ENCODE results near the gene ERG28. TPM values are rescaled to one million over a fixed set of nuclear protein-coding genes. Genes with fewer than 3 reads are reported as not detected.
A peak's percentile ranks its signal among the peaks of the same experiment; 100 is the strongest.

The ERG28 gene
- total and polyA plus RNA-seq, 2 of the 13 experiments (the other 11 are each of a cell fraction or from before 2014, with no cell fraction given): 27.3 to 32.3 TPM

DNA sequence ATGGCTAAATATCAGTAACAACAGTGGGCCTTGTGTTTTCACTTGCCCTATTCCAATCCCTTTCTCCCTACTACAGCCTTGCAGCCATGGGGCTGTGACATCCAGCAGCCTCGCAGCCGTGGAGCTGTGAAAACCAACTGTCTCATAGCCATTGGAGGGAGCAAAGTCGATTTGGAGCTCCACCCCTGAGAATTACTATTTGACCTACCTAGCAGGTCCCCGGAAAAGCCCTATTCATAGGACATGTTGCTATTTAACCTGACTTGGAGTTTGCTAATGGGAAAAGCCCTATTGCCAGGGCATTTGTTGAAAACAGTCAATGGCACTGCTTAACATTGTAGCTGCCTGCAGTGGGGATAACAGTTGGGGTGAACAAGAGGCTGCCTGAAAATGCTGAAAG, 33.3 kb downstream of the ERG28 start:
- peaks cover 75% of the 10 kb centered on the region for H3K4me1 ChIP-seq (ENCODE audit: insufficient read depth, low read length)
- intact Hi-C loops (cut with micrococcal nuclease; ENCODE audit: unreplicated experiment) (loop anchor here (2.0 kb wide), 1 partner anchor 21 kb away; no protein-coding TSS in a partner anchor), in situ Hi-C loops (cut with HindIII; ENCODE audit: extremely low pct_ligation_motif_present, low pct_unique_long_range_greater_than_20kb) (no loop called here)
- H2AFZ ChIP-seq (ENCODE audit: low read length): no peak overlapping the region
- no peaks in the 10 kb centered on the region; a peak in 1 of 5 replicates for H3K36me3 ChIP-seq (replicated peaks in 1 of 2; ENCODE audit: control insufficient read depth in 1 of 2, insufficient read depth in 2 of 2, low read length in 2 of 2)
- no TSS peak for BruUV-seq (replicated peaks)
- DNase-seq (ENCODE audit: low spot score) (peak; percentile 83), FAIRE-seq (peak; percentile 85), ATAC-seq (peak; percentile 96)
- ChIA-PET POLR2A (interaction anchor here (0.6 to 6.1 kb wide), 5 partner anchors 10 to 34 kb away, joined by 3 to 47 read pairs (median 3); partner anchors contain the start of genes ERG28 and TTLL5), CTCF (ENCODE audit: low intra/inter-chr PET ratio, low total read pairs) (no interaction called here)
- H3K9ac ChIP-seq (ENCODE audit: insufficient read depth, low read depth, low read length): no peak overlapping the region; the same call in 1 of the 2 replicates
- H3K4me2 ChIP-seq (ENCODE audit: low read depth, low read length): peak overlapping the region; percentile 37
- no peak overlapping the region; a peak in 1 of 6 replicates for H3K4me3 ChIP-seq (replicated peaks in 1 of 3; ENCODE audit: insufficient read depth in 1 of 3, low read depth in 2 of 3, low read length in 3 of 3)
- peak overlapping the region; percentile 48 for H3K27ac ChIP-seq (ENCODE audit: extremely low read length, insufficient read depth, low read length)
- no peaks in the 10 kb centered on the region for H3K79me2 ChIP-seq (ENCODE audit: insufficient read depth, low read length)
- no peaks in the 10 kb centered on the region for H3K9me3 ChIP-seq (ENCODE audit: low read length)
- H3K27me3 ChIP-seq (ENCODE audit: control insufficient read depth in 1 of 2, insufficient read depth in 2 of 2, low read length in 2 of 2): no peaks in the 10 kb centered on the region
- H4K20me1 ChIP-seq (ENCODE audit: insufficient read depth, low read length): no peaks in the 10 kb centered on the region
- WGBS (ENCODE audit: low lambda C conversion rate): 0% methylated on average over 4 of the region's 4 CpGs
- TF ChIP-seq ZNF274 (CRISPR knock-in tag; IDR thresholded peaks at IDR 0.05) (no peak), DMAP1 (CRISPR knock-in tag; IDR thresholded peaks at IDR 0.05) (no peak), REPIN1 (CRISPR knock-in tag; IDR thresholded peaks at IDR 0.05; ENCODE audit: borderline replicate concordance, low read depth) (no peak), ZNF136 (CRISPR knock-in tag; IDR thresholded peaks at IDR 0.05; ENCODE audit: low read depth) (no peak), HOXA9 (CRISPR knock-in tag; IDR thresholded peaks at IDR 0.05; ENCODE audit: borderline replicate concordance) (no peak), ZNF570 (CRISPR knock-in tag; IDR thresholded peaks at IDR 0.05; ENCODE audit: borderline replicate concordance) (no peak), NONO (IDR thresholded peaks at IDR 0.05) (no peak), NONO (CRISPR knock-in tag; conservative IDR thresholded peaks at IDR 0.05) (no peak), WIZ (CRISPR knock-in tag; IDR thresholded peaks at IDR 0.05) (no peak), ELF4 (CRISPR knock-in tag; IDR thresholded peaks at IDR 0.05; ENCODE audit: borderline replicate concordance) (no peak), SP5 (CRISPR knock-in tag; IDR thresholded peaks at IDR 0.05; ENCODE audit: borderline replicate concordance, low read depth) (peak; percentile 81), MAFG (CRISPR knock-in tag; IDR thresholded peaks at IDR 0.05) (no peak)
- TF ChIP-seq, protein P1, sequence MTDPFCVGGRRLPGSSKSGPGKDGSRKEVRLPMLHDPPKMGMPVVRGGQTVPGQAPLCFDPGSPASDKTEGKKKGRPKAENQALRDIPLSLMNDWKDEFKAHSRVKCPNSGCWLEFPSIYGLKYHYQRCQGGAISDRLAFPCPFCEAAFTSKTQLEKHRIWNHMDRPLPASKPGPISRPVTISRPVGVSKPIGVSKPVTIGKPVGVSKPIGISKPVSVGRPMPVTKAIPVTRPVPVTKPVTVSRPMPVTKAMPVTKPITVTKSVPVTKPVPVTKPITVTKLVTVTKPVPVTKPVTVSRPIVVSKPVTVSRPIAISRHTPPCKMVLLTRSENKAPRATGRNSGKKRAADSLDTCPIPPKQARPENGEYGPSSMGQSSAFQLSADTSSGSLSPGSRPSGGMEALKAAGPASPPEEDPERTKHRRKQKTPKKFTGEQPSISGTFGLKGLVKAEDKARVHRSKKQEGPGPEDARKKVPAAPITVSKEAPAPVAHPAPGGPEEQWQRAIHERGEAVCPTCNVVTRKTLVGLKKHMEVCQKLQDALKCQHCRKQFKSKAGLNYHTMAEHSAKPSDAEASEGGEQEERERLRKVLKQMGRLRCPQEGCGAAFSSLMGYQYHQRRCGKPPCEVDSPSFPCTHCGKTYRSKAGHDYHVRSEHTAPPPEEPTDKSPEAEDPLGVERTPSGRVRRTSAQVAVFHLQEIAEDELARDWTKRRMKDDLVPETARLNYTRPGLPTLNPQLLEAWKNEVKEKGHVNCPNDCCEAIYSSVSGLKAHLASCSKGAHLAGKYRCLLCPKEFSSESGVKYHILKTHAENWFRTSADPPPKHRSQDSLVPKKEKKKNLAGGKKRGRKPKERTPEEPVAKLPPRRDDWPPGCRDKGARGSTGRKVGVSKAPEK (CRISPR knock-in tag; IDR thresholded peaks at IDR 0.05; ENCODE audit: borderline replicate concordance): no peak
- TF ChIP-seq, protein P2, sequence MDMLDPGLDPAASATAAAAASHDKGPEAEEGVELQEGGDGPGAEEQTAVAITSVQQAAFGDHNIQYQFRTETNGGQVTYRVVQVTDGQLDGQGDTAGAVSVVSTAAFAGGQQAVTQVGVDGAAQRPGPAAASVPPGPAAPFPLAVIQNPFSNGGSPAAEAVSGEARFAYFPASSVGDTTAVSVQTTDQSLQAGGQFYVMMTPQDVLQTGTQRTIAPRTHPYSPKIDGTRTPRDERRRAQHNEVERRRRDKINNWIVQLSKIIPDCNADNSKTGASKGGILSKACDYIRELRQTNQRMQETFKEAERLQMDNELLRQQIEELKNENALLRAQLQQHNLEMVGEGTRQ (IDR thresholded peaks at IDR 0.05; ENCODE audit: low read depth, low read length): no peak
- TF ChIP-seq, protein P2 (CRISPR knock-in tag; IDR thresholded peaks at IDR 0.05; ENCODE audit: borderline replicate concordance): no peak
- TF ChIP-seq, protein P3, sequence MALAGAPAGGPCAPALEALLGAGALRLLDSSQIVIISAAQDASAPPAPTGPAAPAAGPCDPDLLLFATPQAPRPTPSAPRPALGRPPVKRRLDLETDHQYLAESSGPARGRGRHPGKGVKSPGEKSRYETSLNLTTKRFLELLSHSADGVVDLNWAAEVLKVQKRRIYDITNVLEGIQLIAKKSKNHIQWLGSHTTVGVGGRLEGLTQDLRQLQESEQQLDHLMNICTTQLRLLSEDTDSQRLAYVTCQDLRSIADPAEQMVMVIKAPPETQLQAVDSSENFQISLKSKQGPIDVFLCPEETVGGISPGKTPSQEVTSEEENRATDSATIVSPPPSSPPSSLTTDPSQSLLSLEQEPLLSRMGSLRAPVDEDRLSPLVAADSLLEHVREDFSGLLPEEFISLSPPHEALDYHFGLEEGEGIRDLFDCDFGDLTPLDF (CRISPR knock-in tag; IDR thresholded peaks at IDR 0.05): no peak
- TF ChIP-seq, protein P4, sequence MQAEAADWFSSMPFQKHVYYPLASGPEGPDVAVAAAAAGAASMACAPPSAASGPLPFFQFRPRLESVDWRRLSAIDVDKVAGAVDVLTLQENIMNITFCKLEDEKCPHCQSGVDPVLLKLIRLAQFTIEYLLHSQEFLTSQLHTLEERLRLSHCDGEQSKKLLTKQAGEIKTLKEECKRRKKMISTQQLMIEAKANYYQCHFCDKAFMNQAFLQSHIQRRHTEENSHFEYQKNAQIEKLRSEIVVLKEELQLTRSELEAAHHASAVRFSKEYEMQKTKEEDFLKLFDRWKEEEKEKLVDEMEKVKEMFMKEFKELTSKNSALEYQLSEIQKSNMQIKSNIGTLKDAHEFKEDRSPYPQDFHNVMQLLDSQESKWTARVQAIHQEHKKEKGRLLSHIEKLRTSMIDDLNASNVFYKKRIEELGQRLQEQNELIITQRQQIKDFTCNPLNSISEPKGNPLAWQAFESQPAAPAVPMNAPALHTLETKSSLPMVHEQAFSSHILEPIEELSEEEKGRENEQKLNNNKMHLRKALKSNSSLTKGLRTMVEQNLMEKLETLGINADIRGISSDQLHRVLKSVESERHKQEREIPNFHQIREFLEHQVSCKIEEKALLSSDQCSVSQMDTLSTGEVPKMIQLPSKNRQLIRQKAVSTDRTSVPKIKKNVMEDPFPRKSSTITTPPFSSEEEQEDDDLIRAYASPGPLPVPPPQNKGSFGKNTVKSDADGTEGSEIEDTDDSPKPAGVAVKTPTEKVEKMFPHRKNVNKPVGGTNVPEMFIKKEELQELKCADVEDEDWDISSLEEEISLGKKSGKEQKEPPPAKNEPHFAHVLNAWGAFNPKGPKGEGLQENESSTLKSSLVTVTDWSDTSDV (CRISPR knock-in tag; IDR thresholded peaks at IDR 0.05): no peak

Measured in HepG2 (cell line).